ENCODE data around the gene ZNF333. TPM values are rescaled to one million over a fixed set of nuclear protein-coding genes. Genes with fewer than 3 reads are reported as not detected.
"Not testable (repeated sequence)": the region's sequence is repeated elsewhere in the genome, so short reads cannot be mapped to it uniquely, and the experiment has no call there.

ZNF333 gene
- total RNA-seq, 1 donor from 2014 or later: 33.6 TPM

- Mint-ChIP-seq H3K27ac (no peak overlapping the region), H3K4me3 (no peak overlapping the region), H3K9me3 (peaks cover 8% of the 10 kb centered on the region), H3K4me1 (no peaks in the 10 kb centered on the region), H3K36me3 (no peaks in the 10 kb centered on the region), H3K27me3 (ENCODE audit: low read depth) (peaks cover 21% of the 10 kb centered on the region)
- no peak for TF ChIP-seq CTCF (IDR thresholded peaks at IDR 0.05; ENCODE audit: unreplicated experiment)
- DNase-seq (ENCODE audit: low spot score in 2 of 2, unreplicated experiment in 2 of 2): no peak
These were observed 89.3 kb downstream of the ZNF333 start for GRCh38 chr19:14779151-14779550.

- H3K36me3 Mint-ChIP-seq; H3K27ac Mint-ChIP-seq; H3K4me3 Mint-ChIP-seq; DNase-seq (ENCODE audit: low spot score in 2 of 2, unreplicated experiment in 2 of 2); H3K4me1 Mint-ChIP-seq: not testable (repeated sequence)
- Mint-ChIP-seq H3K9me3 (peaks cover 11% of the 10 kb centered on the region), H3K27me3 (ENCODE audit: low read depth) (peaks cover 16% of the 10 kb centered on the region)
These were observed 90.9 kb downstream of the ZNF333 start for GRCh38 chr19:14780622-14781225.

- DNase-seq (ENCODE audit: low spot score in 2 of 2, unreplicated experiment in 2 of 2); H3K4me1 Mint-ChIP-seq; H3K36me3 Mint-ChIP-seq; H3K27me3 Mint-ChIP-seq (ENCODE audit: low read depth); H3K27ac Mint-ChIP-seq; H3K4me3 Mint-ChIP-seq: not testable (repeated sequence)
- H3K9me3 Mint-ChIP-seq: peaks cover 11% of the 10 kb centered on the region
These were observed 92.1 kb downstream of the ZNF333 start for GRCh38 chr19:14781713-14782536.

- no peaks in the 10 kb centered on the region for H3K4me1 Mint-ChIP-seq
- peaks cover 11% of the 10 kb centered on the region for H3K9me3 Mint-ChIP-seq
- no peak overlapping the region for H3K27ac Mint-ChIP-seq
- H3K27me3 Mint-ChIP-seq (ENCODE audit: low read depth): no peaks in the 10 kb centered on the region
- no peaks in the 10 kb centered on the region for H3K36me3 Mint-ChIP-seq
- DNase-seq (ENCODE audit: low spot score in 2 of 2, unreplicated experiment in 2 of 2): no peak
- H3K4me3 Mint-ChIP-seq: no peak overlapping the region
- TF ChIP-seq CTCF (IDR thresholded peaks at IDR 0.05; ENCODE audit: unreplicated experiment): no peak
These were observed 93.0 kb downstream of the ZNF333 start for GRCh38 chr19:14782626-14783409.

Other genes with a start within 250 kb of the ZNF333 start
- gene PTGER1, start 214.7 kb upstream of the ZNF333 start, total RNA-seq: 2.8 to 3.5 TPM (median 2.8 TPM) in 3 replicates
- gene GIPC1, start 193.9 kb upstream of the ZNF333 start, total RNA-seq: 108 to 111 TPM (median 111 TPM) in 3 replicates
- 106 to 113 TPM (median 110 TPM) in 3 replicates for gene DNAJB1, start 171.7 kb upstream of the ZNF333 start, total RNA-seq
- gene TECR, start 160.5 kb upstream of the ZNF333 start, total RNA-seq: 111 to 116 TPM (median 115 TPM) in 3 replicates
- gene NDUFB7, start 118.0 kb upstream of the ZNF333 start, total RNA-seq: 117 to 122 TPM (median 119 TPM) in 3 replicates
- gene CLEC17A, start 107.0 kb upstream of the ZNF333 start, total RNA-seq: not detected in 3 replicates
- gene ADGRE3, start 15.2 kb upstream of the ZNF333 start, total RNA-seq: not detected in 3 replicates
- gene ADGRE2, start 88.5 kb downstream of the ZNF333 start, total RNA-seq: 0.35 to 0.45 TPM in 2 of 3 replicates, not detected in the other
- gene OR7A5, start 145.1 kb downstream of the ZNF333 start, total RNA-seq: not detected in 3 replicates
- not detected in 3 replicates for gene OR7C1, start 145.1 kb downstream of the ZNF333 start, total RNA-seq
- gene OR7A10, start 158.9 kb downstream of the ZNF333 start, total RNA-seq: not detected in 3 replicates
- not detected in 3 replicates for gene OR7A17, start 196.1 kb downstream of the ZNF333 start, total RNA-seq